Astrocyte (in vitro differentiated cells and primary cell): ENCODE data around the gene DGAT2. TPM values are rescaled to one million over a fixed set of nuclear protein-coding genes. Genes with fewer than 3 reads are reported as not detected.

Experiments
- DNase-seq: peaks from one replicate; pipeline ENCODE4 v3.0.0-alpha.2; 2010; ENCODE audit warnings: low read depth
- FAIRE-seq: peaks from 2 replicates; lab custom pipeline; 2011; peaks lifted over from hg19 to GRCh38; lab: Jason Lieb, UNC
- H2AFZ ChIP-seq: 2 replicates; pipeline ENCODE4 v1.6.0; 2012; ENCODE audit warnings: low read depth, low read length, inconsistent platforms
- H3K27ac ChIP-seq: 2 replicates; pipeline ENCODE4 v1.5.1; 2011; ENCODE audit warnings: low read depth, low read length, inconsistent platforms
- H3K27me3 ChIP-seq: 2 replicates; pipeline ENCODE4 v1.6.0; 2011; ENCODE audit warnings: low read length, inconsistent platforms; ENCODE audit not compliant: insufficient read depth
- H3K36me3 ChIP-seq: 2 replicates; pipeline ENCODE4 v1.5.1; 2011; ENCODE audit warnings: low read length, inconsistent platforms; ENCODE audit not compliant: insufficient read depth
- H3K4me1 ChIP-seq: 2 replicates; pipeline ENCODE4 v1.5.1; 2011; ENCODE audit warnings: low read length, inconsistent platforms; ENCODE audit not compliant: insufficient read depth
- H3K4me2 ChIP-seq: 2 replicates; pipeline ENCODE4 v1.6.0; 2012; ENCODE audit warnings: low read length, inconsistent platforms
- H3K4me3 ChIP-seq: 2 replicates; pipeline ENCODE4 v1.5.1; 2011; ENCODE audit warnings: low read depth, mild to moderate bottlenecking, low read length, inconsistent platforms; ENCODE audit not compliant: insufficient read depth
- H3K79me2 ChIP-seq: 2 replicates; pipeline ENCODE4 v1.6.0; 2012; ENCODE audit warnings: mild to moderate bottlenecking, low read length, inconsistent platforms; ENCODE audit not compliant: insufficient read depth
- H3K9ac ChIP-seq: 2 replicates; pipeline ENCODE4 v1.6.0; 2012; ENCODE audit warnings: mild to moderate bottlenecking, low read length, inconsistent platforms
- H3K9me3 ChIP-seq: 2 replicates; pipeline ENCODE4 v1.5.1; 2012; ENCODE audit warnings: low read depth, mild to moderate bottlenecking, low read length, inconsistent platforms; ENCODE audit not compliant: insufficient read depth
- H4K20me1 ChIP-seq: 2 replicates; pipeline ENCODE4 v1.6.0; 2012; ENCODE audit warnings: low read length, inconsistent platforms; ENCODE audit not compliant: insufficient read depth
- H3K27ac Mint-ChIP-seq: one replicate; pipeline ENCODE4 v1.8.0; 2021; ENCODE audit warnings: mild to moderate bottlenecking, mixed read lengths; ENCODE audit not compliant: unreplicated experiment
- H3K27me3 Mint-ChIP-seq: one replicate; pipeline ENCODE4 v1.8.0; 2021; ENCODE audit warnings: low read depth, mixed read lengths; ENCODE audit not compliant: unreplicated experiment
- H3K36me3 Mint-ChIP-seq: one replicate; pipeline ENCODE4 v1.8.0; 2021; ENCODE audit warnings: low read depth, mixed read lengths; ENCODE audit not compliant: unreplicated experiment
- H3K4me1 Mint-ChIP-seq: one replicate; pipeline ENCODE4 v1.8.0; 2021; ENCODE audit warnings: low read depth, mixed read lengths; ENCODE audit not compliant: unreplicated experiment
- H3K4me3 Mint-ChIP-seq: one replicate; pipeline ENCODE4 v1.8.0; 2021; ENCODE audit warnings: mild to moderate bottlenecking, moderate library complexity, mixed read lengths; ENCODE audit not compliant: unreplicated experiment
- H3K9me3 Mint-ChIP-seq: one replicate; pipeline ENCODE4 v1.8.0; 2021; ENCODE audit warnings: mild to moderate bottlenecking, mixed read lengths; ENCODE audit not compliant: unreplicated experiment
- EZH2 ChIP-seq: IDR thresholded peaks from 2 replicates; pipeline ENCODE4 v1.6.1; 2012; ENCODE audit warnings: mild to moderate bottlenecking, low read length, inconsistent platforms; ENCODE audit not compliant: insufficient read depth
- total RNA-seq: library from RNA; stranded (reverse); gene quantifications from 2 replicates; pipeline ENCODE4 v1.2.1, GENCODE V29; 2021
- TF ChIP-seq, protein P1 (sequence below): IDR thresholded peaks from 2 replicates; pipeline ENCODE4 v1.5.1; 2011; ENCODE audit warnings: low read depth, mild to moderate bottlenecking, inconsistent platforms, low read length, moderate library complexity; ENCODE audit not compliant: insufficient read depth

The DGAT2 gene
- total RNA-seq, 1 donor from 2014 or later = 0.73 TPM

DNA sequence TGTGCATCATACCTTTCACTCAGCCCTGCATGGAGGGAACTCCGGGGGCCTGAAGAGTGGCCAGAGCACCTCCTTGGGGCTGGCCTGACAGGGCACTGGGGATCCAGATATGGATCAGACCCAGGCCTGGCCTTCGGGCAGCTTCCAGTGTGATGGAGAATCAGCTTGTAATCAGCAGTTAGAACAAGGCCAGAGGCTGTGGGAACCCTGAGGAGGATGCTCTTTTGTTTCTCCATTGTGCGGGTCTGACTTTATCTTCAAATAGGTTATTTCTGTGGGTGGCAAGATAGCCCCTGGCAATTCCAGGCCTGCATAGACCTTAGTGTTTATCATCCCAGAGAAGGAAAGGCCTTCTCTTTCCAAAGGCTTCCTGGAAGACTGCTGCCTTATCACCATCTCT lies 12.3 kb downstream of the DGAT2 start:
- no peak overlapping the region for H3K4me3 Mint-ChIP-seq
- Histone ChIP-seq H3K27me3 (no peaks in the 10 kb centered on the region), H3K36me3 (no peaks in the 10 kb centered on the region), H3K4me2 (no peak overlapping the region), H3K4me1 (peaks cover 7% of the 10 kb centered on the region), H3K79me2 (no peaks in the 10 kb centered on the region), H3K9ac (no peak overlapping the region), H3K4me3 (no peak overlapping the region), H2AFZ (no peak overlapping the region), H4K20me1 (no peaks in the 10 kb centered on the region), H3K9me3 (no peaks in the 10 kb centered on the region), H3K27ac (no peak overlapping the region)
- TF ChIP-seq, protein P1, sequence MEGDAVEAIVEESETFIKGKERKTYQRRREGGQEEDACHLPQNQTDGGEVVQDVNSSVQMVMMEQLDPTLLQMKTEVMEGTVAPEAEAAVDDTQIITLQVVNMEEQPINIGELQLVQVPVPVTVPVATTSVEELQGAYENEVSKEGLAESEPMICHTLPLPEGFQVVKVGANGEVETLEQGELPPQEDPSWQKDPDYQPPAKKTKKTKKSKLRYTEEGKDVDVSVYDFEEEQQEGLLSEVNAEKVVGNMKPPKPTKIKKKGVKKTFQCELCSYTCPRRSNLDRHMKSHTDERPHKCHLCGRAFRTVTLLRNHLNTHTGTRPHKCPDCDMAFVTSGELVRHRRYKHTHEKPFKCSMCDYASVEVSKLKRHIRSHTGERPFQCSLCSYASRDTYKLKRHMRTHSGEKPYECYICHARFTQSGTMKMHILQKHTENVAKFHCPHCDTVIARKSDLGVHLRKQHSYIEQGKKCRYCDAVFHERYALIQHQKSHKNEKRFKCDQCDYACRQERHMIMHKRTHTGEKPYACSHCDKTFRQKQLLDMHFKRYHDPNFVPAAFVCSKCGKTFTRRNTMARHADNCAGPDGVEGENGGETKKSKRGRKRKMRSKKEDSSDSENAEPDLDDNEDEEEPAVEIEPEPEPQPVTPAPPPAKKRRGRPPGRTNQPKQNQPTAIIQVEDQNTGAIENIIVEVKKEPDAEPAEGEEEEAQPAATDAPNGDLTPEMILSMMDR = no peak
- TF ChIP-seq EZH2 = no peak
- H3K27ac Mint-ChIP-seq = no peak overlapping the region
- H3K27me3 Mint-ChIP-seq = peaks cover 32% of the 10 kb centered on the region
- no peaks in the 10 kb centered on the region for H3K4me1 Mint-ChIP-seq
- DNase-seq (no peak), FAIRE-seq (no peak)
- peaks cover 2% of the 10 kb centered on the region for H3K9me3 Mint-ChIP-seq
- H3K36me3 Mint-ChIP-seq = no peaks in the 10 kb centered on the region

DNA sequence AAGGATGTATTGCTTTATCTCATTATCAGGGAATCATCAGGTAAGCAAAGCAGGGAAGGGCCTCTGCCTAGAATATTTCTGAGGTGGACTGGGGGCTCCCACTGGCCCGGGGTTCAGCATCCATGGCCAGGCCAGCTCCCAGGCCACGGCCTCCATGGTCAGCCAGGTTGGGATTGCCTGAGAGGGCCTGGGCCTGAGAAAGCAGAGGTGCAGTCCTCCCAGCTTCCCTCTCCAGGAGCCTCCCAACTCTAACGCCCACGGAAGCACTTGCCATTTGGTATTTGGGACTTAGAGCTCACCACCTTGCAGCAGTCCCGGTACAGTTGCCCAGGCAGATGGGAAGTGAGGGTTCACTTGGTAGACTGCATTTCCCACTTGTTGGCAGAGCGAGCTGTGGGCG lies 12.7 kb downstream of the DGAT2 start:
- no peak overlapping the region for H3K27ac Mint-ChIP-seq
- H3K4me1 Mint-ChIP-seq = no peaks in the 10 kb centered on the region
- TF ChIP-seq, protein P1 = no peak
- TF ChIP-seq EZH2 = no peak
- H3K36me3 Mint-ChIP-seq = no peaks in the 10 kb centered on the region
- H3K27ac ChIP-seq = no peak overlapping the region
- H3K9me3 Mint-ChIP-seq = peaks cover 2% of the 10 kb centered on the region
- peaks cover 31% of the 10 kb centered on the region for H3K27me3 Mint-ChIP-seq
- peaks cover 7% of the 10 kb centered on the region for H3K4me1 ChIP-seq
- no peak overlapping the region for H3K9ac ChIP-seq
- H2AFZ ChIP-seq = no peak overlapping the region
- no peak for FAIRE-seq
- no peak overlapping the region for H3K4me2 ChIP-seq
- H3K4me3 Mint-ChIP-seq = no peak overlapping the region
- H3K79me2 ChIP-seq = no peaks in the 10 kb centered on the region
- H3K4me3 ChIP-seq = no peak overlapping the region
- no peak for DNase-seq
- no peaks in the 10 kb centered on the region for H4K20me1 ChIP-seq
- no peaks in the 10 kb centered on the region for H3K9me3 ChIP-seq
- H3K27me3 ChIP-seq = no peaks in the 10 kb centered on the region
- H3K36me3 ChIP-seq = no peaks in the 10 kb centered on the region

DNA sequence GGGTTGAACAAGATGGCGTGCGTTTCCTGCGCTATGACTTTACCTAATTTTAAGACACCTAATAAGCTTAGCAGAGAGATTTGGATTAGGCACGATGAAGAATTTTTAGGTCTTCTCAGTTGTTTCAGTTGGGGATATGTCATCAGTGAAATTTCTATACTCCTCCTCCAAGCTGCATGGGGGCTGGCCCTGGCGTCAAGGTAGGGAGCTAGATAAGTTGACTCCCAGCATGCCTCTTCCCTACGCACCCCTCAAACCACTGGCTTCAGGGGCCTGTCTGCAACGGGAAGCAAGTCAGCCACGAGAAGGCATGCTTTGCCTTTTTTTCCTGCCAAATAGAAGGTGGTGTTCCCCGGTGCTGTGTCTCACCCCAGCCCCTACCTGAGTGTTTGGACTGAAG lies 13.3 kb downstream of the DGAT2 start:
- H3K27me3 Mint-ChIP-seq = peaks cover 29% of the 10 kb centered on the region
- H3K36me3 Mint-ChIP-seq = no peaks in the 10 kb centered on the region
- peaks cover under 1% of the 10 kb centered on the region for H3K9me3 Mint-ChIP-seq
- no peaks in the 10 kb centered on the region for H3K79me2 ChIP-seq
- FAIRE-seq (no peak), DNase-seq (no peak)
- no peaks in the 10 kb centered on the region for H3K27me3 ChIP-seq
- H3K4me3 Mint-ChIP-seq = no peak overlapping the region
- H2AFZ ChIP-seq = no peak overlapping the region
- TF ChIP-seq, protein P1 = no peak
- no peak for TF ChIP-seq EZH2
- H3K9ac ChIP-seq = no peak overlapping the region
- H3K4me3 ChIP-seq = no peak overlapping the region
- no peaks in the 10 kb centered on the region for H3K4me1 Mint-ChIP-seq
- no peak overlapping the region for H3K27ac ChIP-seq
- no peak overlapping the region for H3K4me2 ChIP-seq
- H4K20me1 ChIP-seq = no peaks in the 10 kb centered on the region
- H3K27ac Mint-ChIP-seq = no peak overlapping the region
- H3K4me1 ChIP-seq = peaks cover 7% of the 10 kb centered on the region
- no peaks in the 10 kb centered on the region for H3K36me3 ChIP-seq
- no peaks in the 10 kb centered on the region for H3K9me3 ChIP-seq
